ENCODE data around the gene PDZRN4.

DNA sequence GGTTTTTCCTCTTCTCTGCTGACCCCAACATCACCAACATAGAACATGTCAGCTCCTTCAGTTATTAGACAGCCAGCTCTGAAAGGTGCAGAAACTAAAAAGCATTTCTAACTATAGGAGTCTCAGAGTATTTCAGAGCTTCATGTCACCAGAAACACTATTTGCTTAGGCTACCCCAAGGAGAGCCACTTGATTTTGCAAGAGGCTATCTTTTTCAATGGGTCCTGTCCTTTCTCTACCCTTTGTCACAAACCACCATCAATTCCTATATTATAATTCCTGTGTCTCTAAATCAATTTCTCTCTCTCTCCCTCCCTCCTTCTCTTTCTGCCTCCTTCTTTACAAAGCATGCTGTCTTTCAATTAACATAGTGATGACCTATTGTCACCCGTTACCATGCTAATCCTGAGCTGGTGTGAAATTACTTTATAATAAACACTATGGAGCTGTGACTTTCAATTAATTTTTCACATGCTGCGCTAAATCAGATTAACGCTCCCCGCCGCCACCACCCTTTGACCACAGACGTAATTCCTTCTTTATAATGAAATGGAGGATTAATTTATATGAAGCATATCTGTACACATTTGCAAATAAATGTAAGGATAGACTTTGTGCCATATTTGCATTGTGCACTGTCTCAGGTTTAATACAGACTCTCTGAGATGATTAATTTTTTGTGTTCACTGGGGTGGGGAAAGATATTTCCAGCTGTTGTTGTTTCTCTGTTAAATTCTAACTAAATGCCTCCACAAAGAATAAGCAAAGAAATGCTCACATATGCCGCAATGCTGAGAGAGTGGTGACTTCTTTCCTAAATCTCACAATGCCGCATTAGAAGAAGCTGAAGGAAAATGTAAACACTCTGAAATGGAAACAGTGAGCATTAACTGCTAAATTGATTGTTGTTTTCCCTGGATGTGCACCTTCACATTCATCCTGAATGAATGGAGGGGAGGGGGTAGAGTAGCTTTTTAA, 418.6 kb downstream of the PDZRN4 start:
- TF ChIP-seq, protein P1, sequence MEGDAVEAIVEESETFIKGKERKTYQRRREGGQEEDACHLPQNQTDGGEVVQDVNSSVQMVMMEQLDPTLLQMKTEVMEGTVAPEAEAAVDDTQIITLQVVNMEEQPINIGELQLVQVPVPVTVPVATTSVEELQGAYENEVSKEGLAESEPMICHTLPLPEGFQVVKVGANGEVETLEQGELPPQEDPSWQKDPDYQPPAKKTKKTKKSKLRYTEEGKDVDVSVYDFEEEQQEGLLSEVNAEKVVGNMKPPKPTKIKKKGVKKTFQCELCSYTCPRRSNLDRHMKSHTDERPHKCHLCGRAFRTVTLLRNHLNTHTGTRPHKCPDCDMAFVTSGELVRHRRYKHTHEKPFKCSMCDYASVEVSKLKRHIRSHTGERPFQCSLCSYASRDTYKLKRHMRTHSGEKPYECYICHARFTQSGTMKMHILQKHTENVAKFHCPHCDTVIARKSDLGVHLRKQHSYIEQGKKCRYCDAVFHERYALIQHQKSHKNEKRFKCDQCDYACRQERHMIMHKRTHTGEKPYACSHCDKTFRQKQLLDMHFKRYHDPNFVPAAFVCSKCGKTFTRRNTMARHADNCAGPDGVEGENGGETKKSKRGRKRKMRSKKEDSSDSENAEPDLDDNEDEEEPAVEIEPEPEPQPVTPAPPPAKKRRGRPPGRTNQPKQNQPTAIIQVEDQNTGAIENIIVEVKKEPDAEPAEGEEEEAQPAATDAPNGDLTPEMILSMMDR (IDR thresholded peaks at IDR 0.05): no peak
- no peak for TF ChIP-seq POLR2A (IDR thresholded peaks at IDR 0.05)
